Central memory CD8-positive, alpha-beta T cell (primary cell): Measurements from ENCODE around the gene COL4A5.

Experiments
- ATAC-seq: fragments of 150-1000 bp; cut with Tn5 transposase; replicated peaks from 2 replicates; pipeline ENCODE4 v1.10.0; 2022; ENCODE audit warnings: mild to moderate bottlenecking, moderate FRiP score, moderate number of reproducible peaks; ENCODE audit not compliant: poor library complexity, severe bottlenecking; ENCODE audit errors: extremely low read depth
- DNase-seq, 2 donors: peaks; one replicate each; pipeline ENCODE4 v3.0.0; 2021; ENCODE audit warnings: low spot score in 2 of 2
- H3K27ac Mint-ChIP-seq: one replicate; pipeline ENCODE4 v1.8.0; 2022; ENCODE audit warnings: low read depth, mild to moderate bottlenecking, moderate library complexity, mixed read lengths
- H3K27me3 Mint-ChIP-seq: one replicate; pipeline ENCODE4 v1.8.0; 2022; ENCODE audit warnings: mixed read lengths
- H3K36me3 Mint-ChIP-seq: one replicate; pipeline ENCODE4 v1.8.0; 2022; ENCODE audit warnings: mild to moderate bottlenecking, moderate library complexity, mixed read lengths; ENCODE audit not compliant: insufficient read depth
- H3K4me1 Mint-ChIP-seq: one replicate; pipeline ENCODE4 v1.8.0; 2022; ENCODE audit warnings: mixed read lengths
- H3K4me3 Mint-ChIP-seq: one replicate; pipeline ENCODE4 v1.8.0; 2022; ENCODE audit warnings: mild to moderate bottlenecking, moderate library complexity, mixed read lengths
- H3K9me3 Mint-ChIP-seq: one replicate; pipeline ENCODE4 v1.8.0; 2022; ENCODE audit warnings: mixed read lengths

COL4A5 gene

DNA sequence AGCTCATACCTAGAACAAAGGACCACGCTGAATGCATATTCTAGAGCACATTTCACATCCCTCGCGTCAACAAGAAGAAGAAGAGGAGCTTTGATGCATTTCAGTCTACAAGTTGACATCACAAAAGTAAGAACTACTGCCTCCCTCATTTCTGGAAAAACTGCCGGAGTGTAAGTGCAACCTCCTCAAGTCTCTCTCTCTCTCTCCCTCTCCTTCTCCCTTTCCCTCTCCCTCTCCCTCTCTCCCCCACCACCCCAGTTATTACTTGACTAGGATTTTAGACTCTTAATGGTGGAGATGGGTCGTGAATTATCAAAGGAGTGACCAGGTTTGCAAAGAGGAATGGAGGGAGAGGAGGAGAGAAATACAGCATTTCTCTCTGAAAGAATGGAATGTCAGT is 298.1 kb downstream of the COL4A5 start:
- DNase-seq (no peak), ATAC-seq (no peak)
- Mint-ChIP-seq H3K4me1 (no peaks in the 10 kb centered on the region), H3K27ac (no peak overlapping the region), H3K36me3 (no peaks in the 10 kb centered on the region), H3K4me3 (no peak overlapping the region), H3K27me3 (no peaks in the 10 kb centered on the region), H3K9me3 (peaks cover 6% of the 10 kb centered on the region)

DNA sequence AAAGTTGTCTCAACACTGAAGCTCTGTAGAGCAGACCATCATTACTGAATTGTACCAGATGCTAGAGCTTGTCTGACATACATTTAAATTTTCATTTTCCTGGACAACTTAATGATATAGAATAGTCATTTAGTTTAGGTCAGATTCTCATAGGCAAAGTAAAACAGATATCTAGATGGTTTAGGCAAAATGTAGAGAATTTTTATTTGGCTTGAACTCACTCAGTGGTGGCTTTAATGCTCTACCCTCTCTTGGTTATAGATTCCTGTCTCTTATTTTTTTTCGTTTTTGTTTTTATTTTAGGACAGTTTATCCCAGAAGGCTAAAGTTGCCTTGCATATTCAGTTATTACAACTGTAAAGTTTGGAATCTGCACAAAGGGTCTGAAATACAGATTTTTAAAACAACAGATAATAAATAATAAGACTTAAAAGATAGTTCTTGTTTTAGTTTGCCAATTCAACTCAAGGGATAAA is 300.7 kb downstream of the COL4A5 start:
- H3K4me1 Mint-ChIP-seq = no peaks in the 10 kb centered on the region
- H3K27me3 Mint-ChIP-seq = no peaks in the 10 kb centered on the region
- H3K36me3 Mint-ChIP-seq = no peaks in the 10 kb centered on the region
- H3K4me3 Mint-ChIP-seq = no peak overlapping the region
- DNase-seq = no peak
- H3K27ac Mint-ChIP-seq = no peak overlapping the region
- peaks cover 6% of the 10 kb centered on the region for H3K9me3 Mint-ChIP-seq
- ATAC-seq = no peak
